Stimulated activated CD8-positive, alpha-beta memory T cell treated with anti-CD3 and anti-CD28 coated beads, Interleukin-2, amount 100 ng/mL, for 48 hours (primary cell): ENCODE results near the gene SPDYE8.
A peak's percentile ranks its signal among the peaks of the same experiment; 100 is the strongest.
"Not testable (repeated sequence)": the region's sequence is repeated elsewhere in the genome, so short reads cannot be mapped to it uniquely, and the experiment has no call there.

ENCODE experiments used
- DNase-seq, 2 donors: peaks; one replicate each; pipeline ENCODE4 v3.0.0-alpha.2; 2020; ENCODE audit warnings: low read depth in 2 of 2

SPDYE8 gene, protein sequence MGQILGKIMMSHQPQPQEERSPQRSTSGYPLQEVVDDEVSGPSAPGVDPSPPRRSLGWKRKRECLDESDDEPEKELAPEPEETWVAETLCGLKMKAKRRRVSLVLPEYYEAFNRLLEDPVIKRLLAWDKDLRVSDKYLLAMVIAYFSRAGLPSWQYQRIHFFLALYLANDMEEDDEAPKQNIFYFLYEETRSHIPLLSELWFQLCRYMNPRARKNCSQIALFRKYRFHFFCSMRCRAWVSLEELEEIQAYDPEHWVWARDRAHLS

GRCh38 chr7:73029666-73030065, at the start of gene SPDYE8:
Gene SPDYE8, minus strand, starts transcription at chr7:73029766. Its CDS starts 1,800 bp downstream, at chr7:73027966.
- DNase-seq = not testable (repeated sequence)

GRCh38 chr7:73057811-73058210, 28.2 kb upstream of the SPDYE8 start, which contains the start of gene SPDYE11:
Gene SPDYE11, minus strand, starts transcription at chr7:73057911. Its CDS starts 1,800 bp downstream, at chr7:73056111.
- not testable (repeated sequence) for DNase-seq

GRCh38 chr7:73006491-73006890, 23.1 kb downstream of the SPDYE8 start:
- not testable (repeated sequence) for DNase-seq

GRCh38 chr7:73005693-73006447, 23.7 kb downstream of the SPDYE8 start:
- peak; percentile 83 to 87 for DNase-seq

DNA sequence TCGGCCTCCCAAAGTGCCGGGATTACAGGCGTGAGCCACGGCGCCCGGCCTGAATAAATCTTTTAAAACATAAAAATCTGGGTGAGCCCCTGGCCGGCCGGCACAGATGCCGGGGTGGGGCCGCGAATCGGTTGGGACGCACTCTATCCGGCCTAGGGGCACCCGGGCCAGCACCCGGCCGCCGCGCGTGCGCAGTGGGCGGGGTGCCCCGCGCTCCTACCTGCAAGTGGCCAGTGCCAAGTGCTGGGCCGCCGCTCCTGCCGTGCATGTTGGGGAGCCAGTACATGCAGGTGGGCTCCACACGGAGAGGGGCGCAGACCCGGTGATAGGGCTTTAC, 24.2 kb downstream of the SPDYE8 start:
- DNase-seq = peak; percentile 45 to 67

- DNase-seq = not testable (repeated sequence)
These were observed 31.6 kb downstream of the SPDYE8 start for GRCh38 chr7:72997887-72998468.

GRCh38 chr7:72997447-72997846, 32.1 kb downstream of the SPDYE8 start:
- not testable (repeated sequence) for DNase-seq

GRCh38 chr7:72995484-72995883, 34.1 kb downstream of the SPDYE8 start:
- not testable (repeated sequence) for DNase-seq

DNA sequence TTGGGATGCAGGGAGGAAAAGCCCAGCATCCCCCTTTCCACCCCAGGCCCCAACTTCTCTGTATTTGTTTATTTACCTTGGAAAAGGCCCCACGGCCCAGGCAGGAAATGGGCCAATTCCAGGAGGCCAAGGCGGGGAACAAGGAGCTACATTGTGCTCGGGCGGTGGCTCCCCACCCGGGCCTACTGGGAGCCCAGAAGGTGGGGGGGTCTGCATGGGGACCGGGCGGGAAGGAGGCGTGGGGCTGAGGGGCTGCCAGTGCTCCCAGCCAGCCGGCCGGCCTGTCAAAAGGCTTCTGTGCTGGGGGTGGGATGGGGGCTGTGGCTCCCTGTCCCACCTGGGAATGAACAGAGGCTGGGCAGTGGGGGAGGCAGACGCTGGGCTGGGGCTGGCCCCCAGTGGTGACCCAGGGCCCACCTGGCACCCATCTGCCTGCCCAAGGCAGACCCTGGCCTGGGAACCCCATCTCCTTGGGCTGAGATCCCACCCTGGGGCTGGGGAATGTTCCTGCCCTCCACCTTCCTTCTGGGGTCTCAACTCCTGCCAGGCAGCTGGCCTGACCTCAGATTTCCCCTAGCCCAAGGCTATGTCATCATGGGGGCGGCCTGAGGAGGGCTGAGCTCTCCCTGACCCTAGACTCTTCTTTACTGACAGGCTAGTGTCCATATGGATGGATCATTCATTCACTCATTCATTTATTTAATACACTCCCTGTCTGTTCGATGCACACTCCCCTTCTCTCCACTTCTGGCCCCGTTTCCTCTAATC, 39.2 kb downstream of the SPDYE8 start:
- not testable (repeated sequence) for DNase-seq

GRCh38 chr7:72982084-72982483, 47.5 kb downstream of the SPDYE8 start:
- DNase-seq = not testable (repeated sequence)

GRCh38 chr7:72980382-72980781, 49.2 kb downstream of the SPDYE8 start:
- not testable (repeated sequence) for DNase-seq

GRCh38 chr7:72976434-72976833, 53.1 kb downstream of the SPDYE8 start:
- DNase-seq = not testable (repeated sequence)

DNA sequence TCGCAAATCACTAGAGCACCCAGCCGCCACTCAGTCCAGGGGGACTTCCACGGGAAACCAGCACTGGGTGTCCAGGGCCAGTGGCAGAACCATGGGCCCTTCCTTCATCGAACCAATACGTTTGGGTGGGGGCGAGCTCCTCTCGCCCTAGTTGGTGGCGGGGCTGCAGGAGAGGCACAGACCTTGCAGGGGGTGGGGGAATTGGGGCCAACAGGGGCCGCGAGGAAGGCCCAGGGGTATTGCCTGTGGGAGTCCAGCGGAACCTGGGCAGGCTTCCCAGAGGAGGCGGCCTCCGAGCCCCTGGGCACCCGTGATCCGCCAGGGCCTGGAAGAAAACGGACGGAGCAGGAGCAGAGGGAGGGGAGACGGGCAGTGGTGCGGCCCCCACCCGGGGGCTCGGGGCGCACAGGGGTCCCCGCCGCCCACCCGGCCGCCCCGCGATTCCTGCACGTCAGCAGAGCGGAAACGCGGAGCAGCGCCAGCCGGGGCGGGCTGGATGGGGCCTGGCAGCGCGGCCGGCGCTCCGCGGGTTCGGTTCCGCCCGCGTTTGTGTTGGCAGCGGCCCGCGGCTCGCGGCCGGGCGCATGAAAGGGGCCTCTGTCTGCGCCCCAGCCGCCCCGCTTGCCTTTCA, 53.8 kb downstream of the SPDYE8 start:
- DNase-seq = not testable (repeated sequence)

DNA sequence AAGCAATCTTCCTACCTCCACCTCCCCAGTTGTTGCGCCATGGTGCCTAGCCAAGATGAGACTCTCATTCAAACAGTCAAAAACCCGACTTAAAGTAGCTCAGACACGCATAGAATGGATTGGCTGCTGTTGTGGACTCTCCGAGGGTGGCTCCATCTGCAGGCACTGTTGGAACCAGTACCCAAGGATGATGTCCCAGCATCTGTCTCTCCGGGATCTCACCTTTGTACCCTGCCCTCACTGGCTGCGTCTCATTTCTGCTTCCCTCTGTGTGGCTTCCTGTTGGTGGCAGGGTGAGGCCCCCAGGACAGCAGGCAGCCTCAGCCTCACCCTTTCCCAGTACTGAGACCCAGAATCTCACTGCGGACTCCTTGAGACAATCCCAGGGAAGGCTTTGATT, 54.8 kb downstream of the SPDYE8 start:
- not testable (repeated sequence) for DNase-seq

DNA sequence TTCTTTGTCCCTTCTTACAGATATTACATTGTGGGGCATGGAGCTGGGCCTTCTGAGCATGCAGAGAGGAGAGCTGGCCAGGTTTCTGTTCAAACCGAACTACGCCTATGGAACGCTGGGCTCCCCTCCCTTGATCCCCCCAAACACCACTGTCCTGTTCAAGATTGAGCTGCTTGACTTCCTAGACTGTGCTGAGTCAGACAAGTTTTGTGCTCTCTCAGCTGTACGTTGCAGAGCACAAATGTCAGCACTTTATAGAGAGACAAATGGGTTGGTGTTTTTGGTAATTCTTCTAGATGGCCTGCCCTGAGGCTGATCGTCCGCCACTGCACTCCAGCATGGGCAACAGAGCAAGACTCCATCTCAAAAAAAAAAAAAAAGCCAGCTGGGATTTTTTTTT, 58.1 kb downstream of the SPDYE8 start:
- DNase-seq = not testable (repeated sequence)
